NOMO-1 (cell line): ENCODE measurements around the gene NPC1.
"Not testable (repeated sequence)": the region's sequence is repeated elsewhere in the genome, so short reads cannot be mapped to it uniquely, and the experiment has no call there.

Experiments used
- DNase-seq, 2 experiments: peaks; one replicate each; lab custom pipeline; 2025; ENCODE audit not compliant: unreplicated experiment in 2 of 2; lab: John Stamatoyannopoulos, UW

Gene NPC1

DNA sequence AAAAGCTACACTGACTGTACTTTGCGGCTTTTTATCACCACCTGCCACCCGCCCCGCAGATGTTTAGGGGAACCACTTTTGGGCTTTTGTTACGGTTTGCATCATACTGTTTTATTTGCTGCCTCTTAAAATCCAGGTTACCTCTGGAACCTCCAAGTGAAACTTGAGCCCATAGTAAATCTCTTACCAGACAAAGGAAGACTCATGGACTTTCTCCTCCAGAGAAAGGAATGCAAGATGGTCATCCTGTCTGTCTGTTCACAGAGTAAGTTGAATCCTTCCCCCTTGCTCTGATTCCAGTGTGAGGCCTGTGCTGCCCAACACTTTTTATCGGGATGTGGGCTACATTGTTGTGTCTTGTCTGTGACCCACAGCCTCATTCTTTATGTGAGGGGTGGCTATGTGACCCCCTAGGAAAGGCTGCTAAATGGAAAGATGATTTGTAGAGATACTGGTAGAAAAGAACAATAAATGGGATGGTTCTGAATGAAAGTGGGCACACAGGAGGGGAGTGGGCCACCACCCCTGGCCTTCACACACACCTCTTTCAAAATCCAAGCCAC is 59.7 kb downstream of the NPC1 start:
- DNase-seq = no peak

DNA sequence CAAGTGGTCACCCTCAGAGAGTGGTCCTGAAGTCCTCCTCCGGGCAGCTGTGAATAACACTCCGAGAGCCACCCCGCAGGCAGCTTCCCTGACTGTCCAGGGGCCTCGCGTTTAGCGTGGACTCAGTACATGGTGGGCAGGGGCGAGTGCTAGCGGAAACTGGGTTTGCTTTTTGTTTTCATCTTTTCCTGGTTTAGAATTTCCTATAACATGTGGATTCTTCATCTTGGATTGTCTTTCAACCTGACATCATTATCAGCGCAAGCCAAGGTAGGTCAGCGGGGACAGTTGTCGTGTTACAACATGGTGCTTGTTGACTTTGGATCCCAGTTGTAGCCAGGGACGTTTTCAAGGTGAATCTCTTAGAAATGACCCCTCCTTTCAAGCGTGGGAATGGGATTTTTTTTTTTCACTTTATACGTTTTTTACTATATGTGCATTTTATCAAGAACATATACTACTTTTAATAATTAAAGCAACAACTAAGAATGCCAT is 62.0 kb downstream of the NPC1 start:
- DNase-seq = no peak

DNA sequence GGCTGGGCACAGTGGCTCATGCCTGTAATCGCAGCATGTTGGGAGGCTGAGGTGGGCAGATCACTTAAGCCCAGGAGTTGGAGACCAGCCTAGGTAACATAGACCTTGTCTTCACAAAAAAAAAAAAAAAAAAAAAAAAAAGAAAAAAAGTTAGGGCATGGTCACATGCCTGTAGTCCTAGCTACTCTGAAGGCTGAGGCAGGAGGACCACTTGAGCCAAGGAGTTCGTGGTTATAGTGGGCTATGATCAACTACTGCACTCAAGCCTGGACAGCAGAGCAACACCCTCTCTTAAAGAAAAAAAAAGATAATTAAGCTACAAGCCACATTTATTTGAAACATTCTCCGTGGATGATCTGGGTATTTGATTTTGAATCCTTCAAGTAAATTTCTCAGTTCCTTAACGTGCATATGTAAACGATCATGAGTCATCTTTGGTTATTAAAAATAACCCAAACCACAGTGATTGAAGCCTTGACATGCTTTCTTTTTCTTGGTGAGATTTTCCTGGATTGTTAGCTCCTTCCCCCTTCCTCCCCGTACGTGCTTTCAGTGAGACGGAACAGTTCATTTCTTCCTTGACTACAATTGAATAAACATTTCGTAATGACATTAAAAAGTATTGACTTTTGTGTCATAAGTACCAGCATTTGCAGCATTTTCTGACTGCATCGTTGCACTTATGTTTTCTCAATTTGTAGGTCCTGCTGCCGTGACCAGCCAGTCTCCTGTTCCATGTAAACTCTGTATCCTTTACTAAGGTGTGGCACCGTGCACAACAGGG is 62.7 kb downstream of the NPC1 start:
- DNase-seq = peak in 1 of 2 experiments; percentile 81

DNA sequence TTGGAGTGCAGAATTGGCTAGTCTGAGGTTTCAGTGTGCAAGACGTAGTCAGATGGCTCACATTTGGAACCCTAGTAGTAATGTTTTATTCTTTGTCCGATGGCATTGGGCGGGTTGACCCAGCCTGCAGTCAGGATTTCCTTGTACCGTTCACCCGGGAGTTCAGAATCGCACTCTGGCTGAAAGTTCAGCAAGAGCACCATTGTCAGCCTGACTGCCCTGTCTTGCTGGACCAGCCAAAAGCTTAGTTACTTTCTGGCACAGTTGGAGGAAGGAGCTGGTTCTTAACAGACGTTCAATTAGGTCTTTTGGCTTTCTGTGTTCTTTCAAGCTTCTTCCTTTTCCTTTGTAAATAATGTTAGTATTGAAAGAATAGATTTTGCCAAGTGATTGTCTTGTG is 64.4 kb downstream of the NPC1 start:
- no peak for DNase-seq

DNA sequence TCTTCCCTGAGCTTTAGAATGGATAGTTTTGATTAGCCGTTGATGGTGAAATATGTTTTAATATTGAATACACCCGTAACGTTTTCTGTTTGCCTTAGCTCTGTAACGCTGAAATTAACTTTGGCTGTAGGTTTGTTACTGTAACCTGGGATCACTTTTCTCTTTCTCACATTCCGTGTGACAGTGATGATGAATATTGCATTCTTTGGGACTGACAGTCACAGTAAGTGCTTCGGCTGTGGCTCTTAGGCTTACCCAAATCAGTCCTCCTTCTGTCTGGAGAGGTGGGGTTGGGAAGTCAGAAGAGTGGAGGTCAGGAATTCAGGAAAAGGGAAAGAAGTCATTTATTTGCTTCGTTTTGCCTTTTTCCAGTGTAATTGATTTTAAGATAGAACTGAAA is 65.0 kb downstream of the NPC1 start:
- DNase-seq = no peak

DNA sequence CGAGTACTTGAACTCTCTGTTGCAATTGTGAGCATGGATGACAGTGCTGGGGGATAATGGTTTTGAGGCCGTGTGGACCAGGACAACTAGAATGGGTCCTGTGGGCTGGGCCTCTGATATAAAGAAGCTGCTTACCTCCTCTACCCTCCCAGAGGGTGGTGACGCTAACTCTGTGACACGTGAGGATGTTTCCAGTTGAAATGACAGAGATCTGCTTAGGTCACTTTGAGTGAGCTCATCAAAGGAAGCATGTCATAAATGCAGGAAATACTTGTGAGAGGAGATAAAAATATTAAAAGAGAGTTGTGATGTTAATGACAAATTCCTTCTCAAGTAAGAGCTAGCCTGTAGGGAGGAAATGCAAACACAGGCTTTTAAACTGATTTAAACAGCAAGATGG is 66.6 kb downstream of the NPC1 start:
- DNase-seq = no peak

DNA sequence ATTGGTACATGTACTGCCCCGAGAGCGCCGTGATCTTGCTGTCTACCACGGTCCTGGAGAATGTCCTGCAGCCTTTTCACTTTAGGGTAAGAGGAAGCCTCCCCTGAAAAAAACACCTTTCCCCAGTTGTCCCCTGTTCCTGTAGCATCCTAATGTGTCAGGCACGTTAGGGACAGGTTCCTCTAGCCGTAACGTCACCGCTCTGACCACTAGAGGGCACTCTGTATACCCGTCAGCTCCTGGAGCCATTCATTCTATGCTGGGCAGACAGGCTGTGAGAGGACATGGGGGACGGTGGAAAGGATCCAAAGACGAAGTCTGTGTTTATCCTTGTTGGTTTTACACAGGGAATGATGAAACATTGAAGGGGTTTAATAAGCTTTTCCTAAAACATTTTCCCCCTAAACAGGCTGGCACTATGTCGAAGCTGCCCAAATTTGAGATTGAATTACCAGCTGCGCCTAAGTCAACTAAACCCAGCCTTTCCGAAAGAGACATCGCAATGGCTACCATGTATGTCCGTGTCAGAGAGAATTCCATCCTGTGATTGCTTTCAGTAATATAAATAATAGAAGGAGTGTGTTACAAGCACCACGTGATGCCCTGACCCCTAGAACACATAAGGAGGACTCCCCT is 70.3 kb downstream of the NPC1 start:
- DNase-seq = peak; percentile 52 to 71

DNA sequence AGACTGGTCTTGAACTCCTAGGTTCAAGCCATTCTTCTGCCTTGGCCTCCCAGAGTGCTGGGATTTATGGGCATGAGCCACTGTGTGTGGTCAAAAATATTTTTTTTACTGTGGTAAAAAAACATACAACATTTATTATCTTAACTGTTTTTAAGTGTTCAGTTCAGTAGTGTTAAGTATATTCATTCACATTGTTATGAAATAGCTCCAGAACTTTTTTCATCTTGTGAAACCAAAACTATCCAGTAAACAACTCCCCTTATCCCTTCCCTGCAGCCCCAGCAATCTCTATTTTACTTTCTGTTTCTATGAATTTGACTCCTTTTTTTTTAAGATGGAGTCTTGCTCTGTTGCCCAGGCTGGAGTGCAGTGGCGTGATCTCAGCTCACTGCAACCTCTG is 73.7 kb downstream of the NPC1 start:
- no peak for DNase-seq

DNA sequence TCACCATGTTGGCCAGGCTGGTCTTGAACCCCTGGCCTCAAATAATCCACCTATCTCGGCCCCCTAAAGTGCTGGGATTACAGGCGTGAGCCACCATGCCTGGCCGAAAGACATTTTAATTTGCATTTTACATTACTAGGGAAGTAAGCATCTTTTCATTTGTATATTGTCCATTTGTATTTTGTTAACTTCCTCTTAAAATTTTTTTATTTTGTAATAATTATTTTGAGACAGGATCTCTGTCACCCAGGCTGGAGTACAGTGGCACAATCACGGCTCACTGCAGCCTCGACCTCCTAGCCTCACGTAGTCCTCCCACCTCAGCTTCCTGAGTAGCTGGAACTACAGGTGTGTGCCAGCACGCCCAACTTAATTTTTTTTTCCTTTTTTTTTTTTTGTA is 74.1 kb downstream of the NPC1 start:
- DNase-seq = not testable (repeated sequence)

DNA sequence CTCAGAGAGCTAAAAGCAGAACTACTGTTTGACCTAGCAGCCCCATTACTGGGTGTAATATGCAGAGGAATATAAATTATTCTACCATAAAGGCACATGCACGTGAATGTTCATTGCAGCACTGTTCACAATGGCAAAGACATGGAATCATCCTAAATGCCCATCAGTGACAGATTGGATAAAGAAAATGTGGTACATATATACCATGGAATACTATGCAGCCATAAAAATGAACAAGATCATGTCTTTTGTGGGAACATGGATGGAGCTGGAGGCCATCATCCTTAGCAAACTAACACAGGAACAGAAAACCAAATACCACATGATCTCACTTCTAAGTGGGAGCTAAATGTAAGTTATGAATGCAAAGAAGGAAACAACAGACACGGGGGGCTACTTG is 75.4 kb downstream of the NPC1 start:
- DNase-seq = not testable (repeated sequence)

DNA sequence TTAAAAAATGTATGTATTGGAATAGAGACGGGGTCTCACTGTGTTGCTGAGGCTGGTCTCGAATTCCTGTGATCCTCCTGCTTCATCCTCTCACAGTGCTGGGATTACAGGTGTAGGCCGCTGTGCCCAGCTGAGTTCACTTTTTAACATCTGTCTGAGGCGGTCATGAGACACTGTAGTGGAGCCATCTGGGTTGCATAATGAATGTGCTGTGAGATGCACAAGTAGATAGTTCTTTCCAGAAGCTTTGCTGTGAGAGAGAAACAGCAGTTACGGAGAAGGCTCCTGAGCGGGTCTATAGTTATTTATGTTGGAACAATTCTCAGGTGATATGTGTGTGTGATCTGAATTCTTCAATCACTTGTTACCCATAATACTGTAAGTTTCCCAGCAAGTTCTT is 79.9 kb downstream of the NPC1 start:
- no peak for DNase-seq

DNA sequence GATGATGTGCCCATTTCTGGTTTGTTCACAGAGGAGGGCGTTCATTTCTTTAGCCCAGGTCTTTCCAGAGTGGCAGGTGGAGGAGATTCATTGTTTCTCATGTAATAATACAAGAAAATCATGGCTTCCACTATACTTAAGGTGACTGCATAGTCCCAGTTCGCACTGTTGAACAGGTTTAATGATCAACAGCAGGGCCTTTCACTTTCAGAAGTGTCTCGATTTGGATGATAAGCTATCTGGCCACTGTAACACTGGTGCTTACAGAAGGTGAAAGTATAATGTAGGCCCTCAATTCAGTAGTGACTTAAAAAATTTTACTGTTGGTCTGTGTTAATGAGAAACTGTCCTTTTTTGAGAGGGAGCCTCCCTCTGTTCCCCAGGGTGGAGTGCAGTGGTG is 81.6 kb downstream of the NPC1 start:
- no peak for DNase-seq

DNA sequence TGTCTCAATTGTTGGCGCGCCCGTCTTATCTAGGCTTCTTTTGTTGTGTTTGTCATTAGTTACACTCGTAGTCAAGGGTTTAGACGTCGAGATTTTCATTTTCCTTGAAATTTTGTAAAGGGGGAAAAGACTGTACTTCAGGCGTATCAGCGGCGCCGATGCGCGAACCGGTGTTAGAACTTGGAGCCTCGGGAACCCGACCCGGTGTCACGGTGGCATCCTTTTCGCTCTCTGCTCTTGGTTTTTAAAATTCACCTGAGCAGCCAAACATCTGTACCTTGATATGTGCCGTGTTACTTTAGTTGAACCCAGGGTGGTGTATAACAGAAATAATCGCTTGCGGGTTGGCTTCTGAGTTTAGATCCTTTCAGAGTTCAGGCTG is 82.4 kb downstream of the NPC1 start:
- peak in 1 of 2 experiments; percentile 24 for DNase-seq

DNA sequence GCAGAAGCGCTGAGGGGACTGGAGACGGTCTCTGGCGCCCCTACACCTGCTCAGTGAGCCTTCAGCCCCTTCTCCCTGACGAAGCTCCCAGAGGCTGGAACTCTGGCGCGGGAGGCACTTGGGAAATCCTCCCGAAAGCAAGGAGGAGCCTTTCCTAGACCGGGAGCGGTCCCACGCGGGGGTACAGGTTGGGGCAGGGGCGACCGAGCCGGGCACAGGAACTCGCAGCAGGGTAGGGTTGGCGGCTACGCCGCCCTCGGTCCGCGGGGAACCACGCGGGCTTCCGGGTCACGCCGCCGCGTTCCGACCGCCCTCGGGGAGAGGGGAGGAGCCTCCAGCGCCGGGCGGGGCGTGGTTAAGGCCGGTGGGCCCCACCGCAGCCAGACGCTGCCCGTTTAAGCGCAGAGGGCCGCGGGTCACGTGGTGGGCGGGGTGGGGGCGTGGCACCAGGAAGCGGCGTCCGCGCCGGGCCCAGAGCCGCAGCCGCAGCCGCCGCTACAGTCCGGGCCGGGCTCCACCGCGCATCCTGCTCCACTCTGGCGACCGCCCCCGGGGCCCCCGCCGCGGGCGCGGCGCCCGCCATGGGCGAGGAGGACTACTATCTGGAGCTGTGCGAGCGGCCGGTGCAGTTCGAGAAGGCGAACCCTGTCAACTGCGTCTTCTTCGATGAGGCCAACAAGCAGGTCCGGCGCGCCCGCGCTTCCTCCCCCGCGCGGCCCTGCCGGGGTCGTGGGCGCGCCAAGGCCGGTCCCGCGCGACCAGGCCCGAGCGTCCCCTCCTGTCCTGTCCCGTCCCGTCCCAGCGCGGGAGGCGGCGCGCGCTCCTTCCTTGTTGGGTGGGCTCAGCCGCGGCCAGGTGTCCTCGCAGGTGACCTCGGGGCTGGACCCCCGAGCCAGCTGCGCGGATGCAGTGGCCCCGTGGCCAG is 83.0 kb downstream of the NPC1 start, which contains the start of gene RMC1:
TSS of gene RMC1 (plus strand) at position 474 of the 925 bp plus-strand sequence. CDS start at position 582, 108 bp downstream.
- peak; percentile 74 to 92 for DNase-seq

DNA sequence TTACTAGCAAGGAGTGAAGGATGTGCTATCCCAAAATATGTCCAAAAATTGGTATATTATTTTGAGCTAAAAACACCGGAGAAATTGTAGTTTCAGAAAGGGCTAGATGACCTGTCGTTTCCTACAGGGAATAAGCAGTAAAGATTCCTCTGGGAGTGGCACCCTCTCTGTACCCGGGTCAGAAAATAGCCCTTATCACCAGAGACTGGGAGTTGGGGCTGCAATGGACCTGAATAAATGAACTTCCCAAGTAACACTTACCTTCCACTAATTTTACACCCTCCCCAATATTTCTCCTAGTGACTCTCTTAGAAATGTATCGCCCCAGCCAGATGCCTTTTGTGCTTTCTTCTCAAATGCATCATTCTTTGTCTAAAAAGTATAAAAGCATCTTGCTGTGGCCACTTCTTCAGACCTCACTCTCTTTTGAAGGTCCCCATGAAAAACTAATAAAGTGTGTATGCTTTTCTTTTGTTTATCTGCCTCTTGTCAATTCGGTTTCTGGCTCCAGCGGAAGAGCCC is 83.7 kb downstream of the NPC1 start:
- peak in 1 of 2 experiments; percentile 59 for DNase-seq

DNA sequence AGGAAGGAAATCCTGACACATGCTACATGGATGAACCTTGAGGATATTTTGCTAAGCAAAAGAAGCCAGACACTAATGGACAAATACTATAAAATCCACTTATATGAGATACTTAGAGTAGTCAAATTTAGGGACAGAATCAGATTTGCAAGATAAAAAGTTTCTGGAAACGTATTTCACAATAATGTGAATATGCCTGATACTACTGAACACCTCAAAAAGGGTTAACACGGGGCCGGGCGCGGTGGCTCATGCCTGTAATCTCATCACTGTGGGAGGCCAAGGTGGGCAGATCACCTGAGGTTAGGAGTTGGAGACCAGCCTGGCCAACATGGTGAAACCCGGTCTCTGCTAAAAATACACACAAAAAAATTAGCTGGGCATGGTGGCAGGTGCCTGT is 84.7 kb downstream of the NPC1 start:
- no peak for DNase-seq

DNA sequence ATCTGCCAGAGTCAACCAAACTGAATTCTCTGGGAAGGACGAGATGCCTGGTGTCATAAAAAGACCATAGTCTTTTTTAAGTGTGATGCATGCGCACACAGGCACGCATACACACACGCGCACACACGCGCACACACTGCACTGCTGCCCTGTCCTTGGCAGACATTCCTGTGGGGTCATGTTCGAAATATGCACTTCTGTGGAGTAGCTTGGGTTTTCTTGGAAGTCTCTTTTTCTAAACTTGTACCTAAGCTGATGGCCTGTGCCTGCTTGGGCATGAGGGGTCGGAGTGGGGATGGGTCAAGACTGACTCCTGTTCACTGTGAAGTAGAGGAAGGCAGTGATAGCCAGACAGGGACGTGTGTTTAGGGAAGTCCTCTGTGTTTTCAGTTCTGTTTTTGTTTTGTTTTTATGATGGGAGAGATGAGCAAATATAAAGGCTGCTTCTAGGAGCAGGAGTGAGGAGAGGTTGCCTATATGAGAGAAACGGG is 87.0 kb downstream of the NPC1 start:
- DNase-seq = peak in 1 of 2 experiments; percentile 29

DNA sequence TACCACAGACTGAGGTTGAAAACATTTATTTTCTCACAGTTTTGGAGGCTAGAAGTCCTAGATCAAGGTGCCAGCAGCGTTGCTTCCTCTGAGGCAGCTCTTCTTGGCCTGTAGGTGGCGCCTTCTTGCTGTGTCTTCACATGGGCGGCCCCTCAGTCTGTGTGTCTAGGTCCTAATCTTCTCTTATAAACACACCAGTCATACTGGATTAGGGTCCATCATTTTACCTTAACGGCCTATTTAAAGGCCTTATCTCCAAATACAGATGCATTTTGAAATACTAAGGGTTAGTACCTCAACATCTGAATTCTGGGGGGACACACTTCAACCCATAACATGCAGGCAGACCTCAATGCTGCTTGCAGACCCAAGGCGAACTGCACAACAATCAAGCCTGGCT is 87.4 kb downstream of the NPC1 start:
- DNase-seq = peak; percentile 59 to 83

DNA sequence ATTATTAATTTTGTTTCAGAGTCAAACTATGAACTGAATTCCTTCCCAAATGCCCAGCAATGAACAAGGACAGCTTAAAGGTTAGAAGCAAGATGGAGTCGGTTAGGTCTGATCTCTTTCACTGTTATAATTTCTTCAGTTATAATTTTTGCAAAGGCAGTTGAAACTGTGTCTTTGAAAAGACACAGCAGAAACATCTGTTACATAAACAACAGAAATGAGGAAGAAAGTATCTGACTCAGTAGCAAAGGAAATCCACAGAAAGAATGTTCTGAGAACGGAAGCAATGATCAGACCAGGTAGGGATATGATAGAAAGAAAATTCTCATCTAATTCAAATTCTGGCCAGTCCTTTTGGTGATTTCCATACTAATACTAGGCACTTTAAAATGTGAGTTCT is 88.2 kb downstream of the NPC1 start:
- peak in 1 of 2 experiments; percentile 65 for DNase-seq

DNA sequence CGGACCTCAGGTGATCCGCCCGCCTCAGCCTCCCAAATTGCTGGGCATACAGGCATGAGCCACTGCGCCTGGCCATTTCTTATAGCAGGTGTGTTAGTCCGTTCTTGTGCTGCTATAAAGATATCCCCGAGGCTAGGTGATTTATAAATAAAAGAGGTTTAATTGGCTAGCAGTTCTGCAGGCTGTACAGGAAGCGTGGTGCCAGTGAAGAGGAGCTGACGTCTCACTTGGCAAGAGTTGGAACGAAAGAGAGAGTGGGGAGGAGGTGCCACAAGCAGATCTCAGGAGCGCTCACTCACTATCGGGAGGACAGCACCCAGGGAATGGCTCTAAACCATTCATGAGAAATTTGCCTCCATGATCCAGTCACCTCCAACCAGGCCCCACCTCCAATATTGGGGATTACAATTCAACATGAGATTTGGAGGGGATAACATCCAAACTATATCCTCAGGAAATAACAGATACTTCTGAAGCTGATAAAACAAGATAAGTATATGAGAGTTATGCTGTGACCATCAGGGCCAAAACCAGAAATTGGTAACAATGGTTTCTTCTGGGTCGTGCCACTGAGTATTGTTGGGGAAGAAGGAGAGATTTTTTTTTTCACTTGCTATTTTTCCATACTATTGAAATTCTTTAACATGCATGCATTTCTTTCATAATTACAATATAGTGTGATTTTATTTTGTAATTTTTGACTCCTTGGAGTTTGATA is 90.4 kb downstream of the NPC1 start:
- DNase-seq = no peak
